T-helper 2 cell treated with Interferon-gamma antibody and Interleukin-4, amounts not matched to agents 5 μg/mL and 100 μg/mL, for 36 hours (primary cell): Measurements from ENCODE around the gene RASGRP3.

ENCODE experiments used
- DNase-seq: peaks from one replicate; pipeline ENCODE4 v3.0.0; 2021; ENCODE audit warnings: low spot score
- H3K27ac Mint-ChIP-seq: one replicate; pipeline ENCODE4 v1.8.0; 2021; ENCODE audit warnings: mild to moderate bottlenecking, mixed read lengths
- H3K27me3 Mint-ChIP-seq: one replicate; pipeline ENCODE4 v1.8.0; 2021; ENCODE audit warnings: low read depth, mixed read lengths
- H3K36me3 Mint-ChIP-seq: one replicate; pipeline ENCODE4 v1.8.0; 2021; ENCODE audit warnings: low read depth, mixed read lengths
- H3K4me1 Mint-ChIP-seq: one replicate; pipeline ENCODE4 v1.8.0; 2021; ENCODE audit warnings: low read depth, mixed read lengths
- H3K4me3 Mint-ChIP-seq: one replicate; pipeline ENCODE4 v1.8.0; 2022; ENCODE audit warnings: mild to moderate bottlenecking, moderate library complexity, mixed read lengths
- H3K9me3 Mint-ChIP-seq: one replicate; pipeline ENCODE4 v1.8.0; 2021; ENCODE audit warnings: mixed read lengths

The RASGRP3 gene

DNA sequence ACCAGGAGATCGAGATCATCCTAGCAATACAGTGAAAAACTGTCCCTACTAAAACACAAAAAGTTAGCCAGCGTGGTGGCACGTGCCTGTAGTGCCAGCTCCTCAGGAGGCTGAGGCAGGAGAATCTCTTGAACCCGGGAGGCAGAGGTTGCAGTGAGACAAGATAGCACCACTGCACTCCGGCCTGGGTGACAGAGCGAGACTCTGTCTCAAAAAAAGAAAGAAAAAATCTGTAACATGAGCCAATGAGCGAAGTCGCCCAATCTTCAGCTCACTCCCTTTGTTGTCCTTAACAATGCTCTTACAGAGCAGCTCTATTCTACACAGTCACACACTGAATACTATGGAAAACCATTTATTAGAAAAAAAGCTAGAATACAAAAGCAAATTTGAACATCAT lies 100.6 kb downstream of the RASGRP3 start:
- Mint-ChIP-seq H3K27ac (no peak overlapping the region), H3K36me3 (peaks cover 5% of the 10 kb centered on the region)

DNA sequence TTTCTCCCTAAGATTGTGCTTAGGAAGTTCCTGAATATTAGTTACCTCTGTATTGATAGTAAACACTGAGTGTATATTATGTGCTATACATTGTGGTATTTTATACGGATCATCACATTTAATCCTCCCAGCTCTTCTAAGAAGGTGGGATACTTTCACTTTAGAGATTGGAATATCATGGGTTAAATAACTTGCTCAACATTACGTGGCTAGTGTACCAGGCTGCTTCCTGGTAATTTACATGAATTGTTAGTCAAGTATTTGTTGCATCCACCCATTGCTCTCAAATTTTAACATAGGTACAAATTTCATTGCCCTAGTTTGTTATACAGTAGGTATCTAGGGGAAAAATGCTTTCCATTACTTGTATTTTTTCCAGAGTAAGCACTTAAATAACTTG lies 101.2 kb downstream of the RASGRP3 start:
- Mint-ChIP-seq H3K4me3 (no peak overlapping the region), H3K27me3 (no peaks in the 10 kb centered on the region), H3K4me1 (peaks cover 20% of the 10 kb centered on the region), H3K27ac (no peak overlapping the region), H3K36me3 (peaks cover 9% of the 10 kb centered on the region), H3K9me3 (no peaks in the 10 kb centered on the region)
- no peak for DNase-seq

More for the DNA sequence above, 100.6 kb downstream of the RASGRP3 start:
- no peak overlapping the region for H3K4me3 Mint-ChIP-seq
- no peaks in the 10 kb centered on the region for H3K27me3 Mint-ChIP-seq
- H3K9me3 Mint-ChIP-seq = no peaks in the 10 kb centered on the region
- no peak for DNase-seq
- H3K4me1 Mint-ChIP-seq = peaks cover 15% of the 10 kb centered on the region

DNA sequence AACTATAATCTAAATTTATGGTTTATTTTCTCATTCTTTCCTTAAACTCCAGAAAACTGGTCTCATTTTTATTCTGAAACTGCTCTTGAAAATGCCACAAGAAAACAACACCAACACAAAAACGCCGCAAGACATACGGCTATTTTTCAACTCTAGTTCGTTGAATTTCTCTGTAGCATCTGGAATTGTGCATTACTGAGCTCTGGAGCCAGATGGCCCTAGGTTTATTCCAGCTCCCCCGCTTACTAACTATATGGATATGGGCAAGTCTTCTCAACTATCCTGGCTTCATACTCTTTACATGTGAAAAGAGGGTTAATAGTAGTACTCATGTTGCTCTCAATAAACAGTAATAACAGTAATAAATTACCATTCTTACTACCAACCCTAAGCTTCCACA lies 102.8 kb downstream of the RASGRP3 start:
- H3K27me3 Mint-ChIP-seq = no peaks in the 10 kb centered on the region
- H3K27ac Mint-ChIP-seq = no peak overlapping the region
- peaks cover 17% of the 10 kb centered on the region for H3K36me3 Mint-ChIP-seq

DNA sequence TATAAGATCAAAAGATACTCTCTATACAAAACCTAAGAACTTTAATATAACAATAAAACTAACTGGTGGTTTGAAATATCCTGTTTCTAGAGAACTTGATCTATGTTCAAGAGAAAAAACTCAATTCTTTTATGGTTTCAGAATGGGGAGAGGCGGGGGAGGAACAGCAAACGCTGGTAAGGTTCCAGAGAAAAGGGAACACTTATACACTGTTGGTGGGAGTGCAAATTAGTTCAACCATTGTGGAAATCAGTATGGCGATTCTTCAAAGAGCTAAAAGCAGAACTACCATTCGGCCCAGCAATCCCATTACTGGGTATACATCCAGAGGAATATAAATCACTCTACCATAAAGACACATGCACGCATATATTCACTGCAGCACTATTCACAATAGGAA lies 105.4 kb downstream of the RASGRP3 start:
- DNase-seq = no peak
- H3K27me3 Mint-ChIP-seq = no peaks in the 10 kb centered on the region
- H3K4me3 Mint-ChIP-seq = peak overlapping the region; percentile 53
- peak overlapping the region; percentile 77 for H3K27ac Mint-ChIP-seq
- peaks cover 23% of the 10 kb centered on the region for H3K4me1 Mint-ChIP-seq
- H3K36me3 Mint-ChIP-seq = peaks cover 34% of the 10 kb centered on the region
- no peaks in the 10 kb centered on the region for H3K9me3 Mint-ChIP-seq

More for the DNA sequence above, 102.8 kb downstream of the RASGRP3 start:
- peaks cover 23% of the 10 kb centered on the region for H3K4me1 Mint-ChIP-seq
- no peak for DNase-seq
- no peaks in the 10 kb centered on the region for H3K9me3 Mint-ChIP-seq
- no peak overlapping the region for H3K4me3 Mint-ChIP-seq

DNA sequence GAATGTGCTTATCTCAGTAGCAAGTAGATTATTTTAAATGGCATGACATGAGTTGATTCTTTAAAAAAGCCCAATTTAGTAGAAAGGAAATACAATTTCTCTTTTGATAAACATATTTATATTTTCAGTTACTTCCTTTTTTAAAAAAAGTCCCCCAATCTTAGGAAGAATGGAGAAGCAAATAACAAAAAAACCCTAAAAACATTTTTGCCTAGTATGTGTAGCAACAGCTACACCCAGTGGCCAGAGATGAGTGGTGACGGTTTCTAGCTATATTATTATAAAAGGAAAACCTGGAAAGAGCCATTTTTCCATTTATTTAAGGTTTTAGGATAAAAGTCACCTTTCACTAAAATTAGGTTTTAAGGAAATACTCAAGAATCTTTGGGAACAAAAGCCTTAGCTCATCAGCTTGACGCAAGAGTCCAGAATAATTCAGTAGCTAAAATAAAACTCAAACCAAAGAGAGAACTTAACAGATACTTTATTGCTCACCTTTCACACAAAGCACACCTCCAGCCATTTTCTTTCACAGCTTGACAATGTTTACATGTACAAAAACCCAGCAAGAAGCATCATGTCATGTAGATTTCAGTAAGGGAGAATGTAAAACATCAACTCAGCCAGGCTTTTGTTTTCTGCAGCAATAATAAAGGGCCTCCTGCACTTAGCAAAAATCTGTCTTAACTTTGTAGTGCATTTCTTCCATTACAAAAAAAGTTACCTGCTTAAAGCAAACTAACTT lies 106.9 kb downstream of the RASGRP3 start:
- DNase-seq = no peak
- peaks cover 23% of the 10 kb centered on the region for H3K4me1 Mint-ChIP-seq
- no peak overlapping the region for H3K27ac Mint-ChIP-seq
- no peak overlapping the region for H3K4me3 Mint-ChIP-seq
- no peaks in the 10 kb centered on the region for H3K27me3 Mint-ChIP-seq
- no peaks in the 10 kb centered on the region for H3K9me3 Mint-ChIP-seq
- peaks cover 38% of the 10 kb centered on the region for H3K36me3 Mint-ChIP-seq

DNA sequence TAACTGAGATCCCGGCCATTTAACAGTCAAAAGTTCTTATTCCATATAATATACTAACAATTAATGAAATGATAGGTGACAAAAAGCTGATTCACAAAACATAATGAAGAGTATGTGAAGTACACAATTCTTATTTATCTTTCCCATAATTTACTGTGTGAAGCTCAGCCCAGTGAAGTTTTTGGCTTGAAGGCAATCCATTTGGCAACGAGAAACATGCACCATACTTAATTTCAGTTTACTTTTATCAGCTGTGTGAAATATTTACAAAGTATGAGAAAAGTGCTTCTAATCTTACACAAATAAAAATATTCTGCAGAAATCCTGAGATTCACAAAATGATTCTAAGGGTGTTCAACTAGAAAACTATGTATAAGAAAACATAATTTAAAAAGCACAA lies 110.3 kb downstream of the RASGRP3 start:
- H3K9me3 Mint-ChIP-seq = no peaks in the 10 kb centered on the region
- no peaks in the 10 kb centered on the region for H3K27me3 Mint-ChIP-seq
- DNase-seq = no peak
- peaks cover 44% of the 10 kb centered on the region for H3K36me3 Mint-ChIP-seq
- H3K4me3 Mint-ChIP-seq = no peak overlapping the region
- H3K27ac Mint-ChIP-seq = no peak overlapping the region
- peaks cover 12% of the 10 kb centered on the region for H3K4me1 Mint-ChIP-seq

DNA sequence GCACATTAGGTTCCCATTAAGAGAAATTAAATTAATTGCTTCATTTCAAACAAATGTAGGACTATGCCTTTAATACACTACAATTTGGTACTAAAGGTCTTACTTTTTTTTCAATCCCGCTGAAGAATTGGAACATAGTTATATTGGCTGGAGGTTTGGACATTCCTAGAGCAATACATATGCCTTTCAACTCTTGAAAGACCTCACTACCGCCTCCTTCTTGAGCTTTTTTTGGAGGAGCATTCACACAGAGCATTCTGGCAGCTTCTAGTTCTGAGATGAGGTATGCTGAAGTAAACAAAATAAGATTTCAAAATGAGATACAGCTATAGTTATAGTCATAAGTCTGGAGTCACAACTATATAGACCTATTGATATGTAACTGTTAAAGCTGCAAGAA lies 111.8 kb downstream of the RASGRP3 start:
- H3K27me3 Mint-ChIP-seq = no peaks in the 10 kb centered on the region
- no peak overlapping the region for H3K4me3 Mint-ChIP-seq
- DNase-seq = no peak
- no peaks in the 10 kb centered on the region for H3K9me3 Mint-ChIP-seq
- H3K36me3 Mint-ChIP-seq = peaks cover 44% of the 10 kb centered on the region
- no peak overlapping the region for H3K27ac Mint-ChIP-seq
- H3K4me1 Mint-ChIP-seq = peaks cover 6% of the 10 kb centered on the region

DNA sequence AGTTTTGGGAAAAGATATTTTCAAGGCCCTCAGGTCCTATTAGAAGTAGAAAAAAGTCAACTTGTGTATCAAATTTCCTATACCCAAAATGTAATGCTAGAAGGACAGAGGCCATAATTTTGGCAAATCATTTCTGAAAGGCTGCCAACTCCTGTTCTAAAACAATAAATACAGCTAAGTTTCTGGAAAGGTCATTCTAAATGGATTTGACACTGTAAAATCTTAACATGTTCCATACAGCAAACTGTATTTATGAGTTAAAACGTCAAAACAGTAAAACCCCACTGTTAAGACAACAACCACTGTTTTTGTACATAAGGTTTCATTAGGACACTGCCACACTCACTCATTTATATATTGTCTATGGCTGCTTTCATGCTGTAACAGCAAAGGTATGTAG lies 113.0 kb downstream of the RASGRP3 start:
- Mint-ChIP-seq H3K27me3 (no peaks in the 10 kb centered on the region), H3K36me3 (peaks cover 39% of the 10 kb centered on the region), H3K4me1 (peaks cover 9% of the 10 kb centered on the region)

DNA sequence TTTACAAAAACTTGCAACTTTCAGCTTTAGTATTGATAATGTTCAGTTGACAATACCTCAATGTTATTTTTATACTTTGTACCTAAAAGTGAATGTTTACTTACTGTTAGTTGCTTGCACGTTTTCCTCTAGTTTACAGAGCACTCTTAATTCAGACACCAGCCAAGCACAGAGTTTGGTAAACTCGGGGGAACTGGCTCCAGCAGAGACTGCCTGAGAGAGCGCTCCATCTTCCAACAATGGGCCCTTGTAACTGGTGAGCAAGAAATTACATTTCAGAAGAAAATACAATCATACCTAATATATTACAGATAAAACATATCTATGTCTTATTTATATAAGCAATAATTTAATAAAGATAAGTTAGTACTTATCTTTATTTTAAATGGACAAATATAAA lies 118.9 kb downstream of the RASGRP3 start:
- H3K4me1 Mint-ChIP-seq = peaks cover 36% of the 10 kb centered on the region
- no peak overlapping the region for H3K27ac Mint-ChIP-seq
- peaks cover 2% of the 10 kb centered on the region for H3K27me3 Mint-ChIP-seq
- H3K4me3 Mint-ChIP-seq = no peak overlapping the region
- H3K36me3 Mint-ChIP-seq = peaks cover 23% of the 10 kb centered on the region
- no peaks in the 10 kb centered on the region for H3K9me3 Mint-ChIP-seq
- no peak for DNase-seq

More for the DNA sequence above, 113.0 kb downstream of the RASGRP3 start:
- Mint-ChIP-seq H3K9me3 (no peaks in the 10 kb centered on the region), H3K27ac (no peak overlapping the region), H3K4me3 (no peak overlapping the region)
- DNase-seq = no peak

DNA sequence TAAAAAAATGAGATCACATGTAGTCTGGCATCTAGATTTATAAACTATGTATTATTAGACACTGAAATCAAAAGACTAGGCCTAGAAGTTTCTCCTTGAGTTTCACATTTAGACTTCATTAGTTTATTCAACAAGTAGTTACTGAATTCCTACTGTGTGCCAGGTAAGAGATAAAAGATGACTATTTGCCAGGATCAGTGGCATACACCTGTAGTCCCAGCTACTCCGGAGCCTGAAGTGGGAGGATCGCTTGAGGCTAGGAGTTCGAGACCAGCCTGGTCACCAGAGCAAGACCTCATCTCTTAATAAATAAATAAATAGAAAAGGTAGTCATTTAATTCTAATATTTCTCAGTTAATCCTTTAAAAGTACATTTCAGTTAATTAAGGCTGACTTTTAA lies 120.6 kb downstream of the RASGRP3 start:
- H3K4me1 Mint-ChIP-seq = peaks cover 36% of the 10 kb centered on the region
- H3K27me3 Mint-ChIP-seq = peaks cover 2% of the 10 kb centered on the region
- no peaks in the 10 kb centered on the region for H3K9me3 Mint-ChIP-seq
- H3K27ac Mint-ChIP-seq = no peak overlapping the region
- H3K4me3 Mint-ChIP-seq = no peak overlapping the region
- H3K36me3 Mint-ChIP-seq = peaks cover 17% of the 10 kb centered on the region
- no peak for DNase-seq

DNA sequence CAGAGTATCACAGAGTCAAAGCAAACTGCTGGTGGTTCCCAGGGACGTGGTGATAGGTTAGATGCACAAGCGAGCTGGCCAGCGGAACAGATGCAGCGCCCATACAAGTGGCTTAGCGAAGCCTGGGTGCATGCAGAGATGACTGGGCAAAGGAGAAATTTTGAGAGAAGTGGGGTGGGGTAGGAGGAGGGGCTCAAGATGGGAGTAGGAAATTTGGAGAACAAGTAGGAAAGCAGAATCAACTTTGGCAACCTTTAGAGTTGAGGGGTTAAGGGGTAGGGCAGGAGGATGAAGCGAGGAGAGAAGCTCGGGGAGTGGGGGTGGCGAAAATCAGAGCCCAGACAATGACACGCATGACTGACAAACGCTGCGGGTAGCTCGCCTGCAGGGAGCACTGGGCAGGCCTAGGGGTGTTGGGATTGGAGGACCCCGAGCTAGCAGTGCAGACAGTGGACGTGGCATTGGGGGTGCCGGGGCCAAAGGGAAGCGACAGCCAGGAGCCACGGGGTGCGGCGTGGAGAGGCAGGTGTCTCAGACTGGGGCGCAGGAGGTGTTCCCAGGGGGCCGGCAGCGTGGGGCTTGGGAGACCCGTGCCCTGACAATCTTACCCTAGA lies 122.2 kb downstream of the RASGRP3 start:
- Mint-ChIP-seq H3K4me3 (peak overlapping the region; percentile 96), H3K36me3 (peaks cover 13% of the 10 kb centered on the region), H3K27me3 (peaks cover 5% of the 10 kb centered on the region), H3K27ac (peak overlapping the region; percentile 94), H3K9me3 (no peaks in the 10 kb centered on the region), H3K4me1 (peaks cover 30% of the 10 kb centered on the region)
- DNase-seq = peak; percentile 58

DNA sequence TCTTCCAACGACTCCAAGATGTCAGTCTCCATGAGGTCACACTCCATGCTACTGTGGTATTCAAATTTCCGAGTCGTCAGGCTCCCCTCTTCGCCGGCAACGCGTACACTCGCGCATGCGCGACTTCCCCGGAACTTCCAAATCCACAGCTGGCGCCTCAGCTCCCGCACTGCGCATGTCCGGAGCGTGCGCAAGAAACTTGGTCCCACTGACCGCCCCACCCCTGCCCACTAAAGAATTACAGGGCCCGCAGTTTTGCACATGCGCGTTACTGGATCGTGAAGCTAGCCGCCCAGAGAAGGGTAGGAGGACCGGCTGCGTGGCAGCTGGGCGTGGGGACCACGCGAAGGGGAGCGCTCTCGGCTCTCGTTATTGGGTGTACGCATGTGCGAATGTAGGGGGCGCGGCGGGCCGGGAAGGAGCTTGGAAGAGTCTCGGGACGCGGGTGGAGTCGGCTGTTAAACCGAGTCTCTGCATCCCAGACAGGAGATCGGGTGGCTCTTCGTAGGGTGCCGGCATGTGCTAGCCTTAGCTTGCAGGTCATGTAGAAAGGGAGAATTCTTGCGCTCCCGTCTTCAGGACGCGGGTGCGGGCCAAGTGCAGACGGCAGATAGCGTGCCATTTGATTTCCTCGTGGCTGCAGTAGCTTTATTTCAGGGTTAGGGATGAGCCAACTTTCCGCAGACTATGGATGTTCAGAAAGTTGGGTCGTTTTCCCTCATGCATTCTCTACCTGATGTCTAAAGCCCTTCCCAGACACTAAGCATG lies 122.9 kb downstream of the RASGRP3 start, which contains the start of gene FAM98A:
TSS of gene FAM98A (minus strand) at position 125 of the 768 bp plus-strand sequence. CDS start at position 47, 78 bp downstream.
- Mint-ChIP-seq H3K27me3 (peaks cover 5% of the 10 kb centered on the region), H3K4me3 (peak within 1 kb of the TSS; percentile 96), H3K27ac (peak within 1 kb of the TSS; percentile 94), H3K4me1 (peaks cover 27% of the 10 kb centered on the region), H3K36me3 (peaks cover 9% of the 10 kb centered on the region), H3K9me3 (no peaks in the 10 kb centered on the region)
- peak; percentile 99 for DNase-seq

DNA sequence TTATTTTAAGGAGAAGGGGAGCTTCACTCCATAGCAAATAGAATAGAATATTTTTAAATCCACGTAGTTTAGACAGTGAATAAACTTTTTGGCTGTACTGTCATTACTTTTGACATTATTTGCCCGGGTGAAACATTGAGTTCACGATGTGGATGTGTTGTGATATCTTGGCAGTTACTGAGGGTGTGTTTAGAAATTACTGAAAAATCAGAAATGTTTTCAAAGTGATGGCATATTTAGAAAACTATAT lies 123.4 kb downstream of the RASGRP3 start:
- H3K27ac Mint-ChIP-seq = peak overlapping the region; percentile 94
- no peak for DNase-seq
- H3K4me3 Mint-ChIP-seq = peak overlapping the region; percentile 96
- H3K36me3 Mint-ChIP-seq = peaks cover 6% of the 10 kb centered on the region
- H3K9me3 Mint-ChIP-seq = no peaks in the 10 kb centered on the region
- H3K27me3 Mint-ChIP-seq = peaks cover 5% of the 10 kb centered on the region
- peaks cover 24% of the 10 kb centered on the region for H3K4me1 Mint-ChIP-seq

DNA sequence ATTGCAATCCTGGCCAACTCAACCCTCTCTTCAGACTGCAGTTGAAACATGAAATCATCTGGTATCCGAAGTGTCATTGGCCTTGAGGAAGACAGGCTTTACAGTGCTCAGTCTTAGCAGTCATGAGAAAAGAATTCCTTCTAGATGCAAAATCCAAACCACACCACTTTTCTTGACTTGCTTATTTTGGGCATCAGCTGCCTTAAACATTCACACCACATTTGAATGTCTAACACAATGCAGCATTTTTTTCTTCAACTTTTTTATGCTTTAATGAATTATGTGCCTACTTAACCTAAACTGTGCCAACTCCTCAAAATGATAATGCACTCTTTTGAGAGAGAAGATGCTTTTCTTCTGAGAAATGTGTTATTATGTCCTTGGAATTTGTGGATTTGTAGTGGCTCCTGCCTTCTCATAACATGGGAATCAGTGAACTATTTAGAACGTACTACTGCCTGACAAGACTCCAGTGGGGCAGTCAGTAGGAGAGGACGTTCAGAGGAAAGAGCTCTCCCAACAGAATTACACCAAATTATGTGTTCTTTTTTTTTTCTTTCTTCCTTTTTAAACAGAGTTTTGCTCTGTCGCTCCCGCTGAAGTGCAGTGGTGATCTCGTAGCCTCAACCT lies 125.9 kb downstream of the RASGRP3 start:
- Mint-ChIP-seq H3K4me3 (no peak overlapping the region), H3K9me3 (no peaks in the 10 kb centered on the region), H3K4me1 (peaks cover 16% of the 10 kb centered on the region), H3K36me3 (no peaks in the 10 kb centered on the region), H3K27ac (no peak overlapping the region), H3K27me3 (peaks cover 5% of the 10 kb centered on the region)
- no peak for DNase-seq
